Neutrophil (primary cell): ENCODE measurements around the gene SMAD3.

ENCODE experiments used
- H3K27ac ChIP-seq: fragments of 200-600 bp; sonication (generic); 2 replicates; pipeline ENCODE4 v1.5.1; 2016; ENCODE audit warnings: mild to moderate bottlenecking, moderate library complexity
- H3K27me3 ChIP-seq: fragments of 200-600 bp; sonication (generic); 2 replicates; pipeline ENCODE4 v1.6.0; 2016; ENCODE audit warnings: mild to moderate bottlenecking
- H3K36me3 ChIP-seq: fragments of 200-600 bp; sonication (generic); 2 replicates; pipeline ENCODE4 v1.5.1; 2017
- H3K4me1 ChIP-seq, 2 experiments: fragments of 200-600 bp in 1 of 2; sonication (generic) in 1 of 2; 1 replicate in 1 of 2; 2 replicates in 1 of 2; pipeline versions ENCODE4 v1.5.1 to v1.6.1; 2013 to 2016; ENCODE audit warnings: low read depth in 1 of 2, low read length in 1 of 2, mild to moderate bottlenecking in 1 of 2, moderate library complexity in 1 of 2; ENCODE audit not compliant: control insufficient read depth in 1 of 2, insufficient read depth in 1 of 2
- H3K4me3 ChIP-seq, 2 experiments: fragments of 200-600 bp in 1 of 2; sonication (generic) in 1 of 2; 1 replicate in 1 of 2; 2 replicates in 1 of 2; pipeline ENCODE4 v1.5.1; 2013 to 2016; ENCODE audit warnings: low read depth in 1 of 2, low read length in 1 of 2, mild to moderate bottlenecking in 1 of 2, moderate library complexity in 1 of 2
- H3K9me3 ChIP-seq: fragments of 200-600 bp; sonication (generic); 2 replicates; pipeline ENCODE4 v1.5.1; 2016
- CTCF ChIP-seq: fragments of 200-600 bp; sonication (generic); IDR thresholded peaks from 2 replicates; pipeline ENCODE4 v1.5.1; 2016; ENCODE audit warnings: antibody characterized with exemption

SMAD3 gene

GRCh38 chr15:67171471-67171870 is 106.1 kb downstream of the SMAD3 start:
- Histone ChIP-seq H3K9me3 (no peaks in the 10 kb centered on the region), H3K27me3 (no peaks in the 10 kb centered on the region), H3K27ac (no peak overlapping the region), H3K36me3 (peaks cover 13% of the 10 kb centered on the region), H3K4me3 (no peak overlapping the region), H3K4me1 (peaks cover 19 to 21% of the 10 kb centered on the region in 2 experiments)
- TF ChIP-seq CTCF: no peak

GRCh38 chr15:67172172-67172571 is 106.8 kb downstream of the SMAD3 start:
- no peaks in the 10 kb centered on the region for H3K27me3 ChIP-seq
- no peak overlapping the region for H3K4me3 ChIP-seq

GRCh38 chr15:67173005-67173404 is 107.6 kb downstream of the SMAD3 start:
- Histone ChIP-seq H3K4me3 (no peak overlapping the region), H3K9me3 (no peaks in the 10 kb centered on the region), H3K27me3 (no peaks in the 10 kb centered on the region), H3K36me3 (peaks cover 4% of the 10 kb centered on the region), H3K27ac (no peak overlapping the region), H3K4me1 (peaks cover 33 to 34% of the 10 kb centered on the region in 2 experiments)
- no peak for TF ChIP-seq CTCF

More at GRCh38 chr15:67172172-67172571, 106.8 kb downstream of the SMAD3 start:
- Histone ChIP-seq H3K27ac (no peak overlapping the region), H3K36me3 (peaks cover 7% of the 10 kb centered on the region), H3K4me1 (peaks cover 26 to 28% of the 10 kb centered on the region in 2 experiments), H3K9me3 (no peaks in the 10 kb centered on the region)
- TF ChIP-seq CTCF: no peak

- Histone ChIP-seq H3K27ac (no peak overlapping the region), H3K36me3 (peaks cover 4% of the 10 kb centered on the region), H3K4me3 (no peak overlapping the region), H3K27me3 (no peaks in the 10 kb centered on the region), H3K9me3 (no peaks in the 10 kb centered on the region), H3K4me1 (peaks cover 33 to 34% of the 10 kb centered on the region in 2 experiments)
- TF ChIP-seq CTCF: no peak
These were observed 108.4 kb downstream of the SMAD3 start for GRCh38 chr15:67173786-67174185.

DNA sequence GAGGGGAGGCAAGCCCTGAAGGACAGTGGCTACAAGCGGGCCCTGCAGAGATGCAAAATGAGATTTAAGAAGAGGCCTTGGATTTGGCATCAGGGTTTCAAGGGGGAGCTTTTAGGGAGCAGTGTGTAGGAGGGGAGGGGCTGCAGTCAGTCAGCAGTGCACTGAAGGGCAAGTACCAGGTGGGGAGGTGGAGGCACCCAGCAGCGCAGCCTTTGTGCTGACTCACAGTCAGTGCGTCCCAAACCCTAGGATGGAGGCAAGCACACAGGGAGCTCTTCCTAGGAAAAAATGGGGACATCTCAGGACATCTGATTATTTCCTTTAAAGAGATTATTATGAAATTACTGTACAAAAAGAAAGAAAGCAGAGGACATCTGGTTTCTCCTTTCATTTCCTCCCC is 109.0 kb downstream of the SMAD3 start:
- no peaks in the 10 kb centered on the region for H3K27me3 ChIP-seq
- peaks cover 33 to 34% of the 10 kb centered on the region in 2 experiments for H3K4me1 ChIP-seq
- H3K9me3 ChIP-seq: no peaks in the 10 kb centered on the region
- no peak for TF ChIP-seq CTCF
- no peak overlapping the region for H3K27ac ChIP-seq
- H3K36me3 ChIP-seq: peaks cover 4% of the 10 kb centered on the region
- H3K4me3 ChIP-seq: no peak overlapping the region
